Activated T-cell treated with anti-CD3 and anti-CD28 coated beads, Interleukin-2, amount 50 U/mL, for 4 hours (primary cell): ENCODE results near the gene SMIM44. TPM values are rescaled to one million over a fixed set of nuclear protein-coding genes. Genes with fewer than 3 reads are reported as not detected.
A peak's percentile ranks its signal among the peaks of the same experiment; 100 is the strongest.
"Not testable (repeated sequence)": the region's sequence is repeated elsewhere in the genome, so short reads cannot be mapped to it uniquely, and the experiment has no call there.

ENCODE experiments used
- ATAC-seq, 2 donors: fragments of 200-7000 bp; cut with Tn5 transposase; one replicate each; pipeline ENCODE4 v1.10.0; 2021
- DNase-seq: peaks from one replicate; pipeline ENCODE4 v3.0.0-alpha.2; 2020
- H3K27me3 Mint-ChIP-seq: one replicate; pipeline ENCODE4 v1.8.0; 2021; ENCODE audit warnings: low read depth, mixed read lengths
- H3K36me3 Mint-ChIP-seq: one replicate; pipeline ENCODE4 v1.8.0; 2022; ENCODE audit warnings: mixed read lengths; ENCODE audit not compliant: insufficient read depth
- H3K4me1 Mint-ChIP-seq: one replicate; pipeline ENCODE4 v1.8.0; 2021; ENCODE audit warnings: low read depth, mixed read lengths
- H3K4me3 Mint-ChIP-seq: one replicate; pipeline ENCODE4 v1.8.0; 2021; ENCODE audit warnings: mild to moderate bottlenecking, moderate library complexity, mixed read lengths
- H3K9me3 Mint-ChIP-seq: one replicate; pipeline ENCODE4 v1.8.0; 2021; ENCODE audit warnings: mixed read lengths
- total RNA-seq, 3 donors: library from RNA; stranded (reverse); gene quantifications; one replicate each; pipeline ENCODE4 v1.2.1, GENCODE V29; 2021

Gene SMIM44
- total RNA-seq, 3 donors from 2014 or later, result not detected

DNA sequence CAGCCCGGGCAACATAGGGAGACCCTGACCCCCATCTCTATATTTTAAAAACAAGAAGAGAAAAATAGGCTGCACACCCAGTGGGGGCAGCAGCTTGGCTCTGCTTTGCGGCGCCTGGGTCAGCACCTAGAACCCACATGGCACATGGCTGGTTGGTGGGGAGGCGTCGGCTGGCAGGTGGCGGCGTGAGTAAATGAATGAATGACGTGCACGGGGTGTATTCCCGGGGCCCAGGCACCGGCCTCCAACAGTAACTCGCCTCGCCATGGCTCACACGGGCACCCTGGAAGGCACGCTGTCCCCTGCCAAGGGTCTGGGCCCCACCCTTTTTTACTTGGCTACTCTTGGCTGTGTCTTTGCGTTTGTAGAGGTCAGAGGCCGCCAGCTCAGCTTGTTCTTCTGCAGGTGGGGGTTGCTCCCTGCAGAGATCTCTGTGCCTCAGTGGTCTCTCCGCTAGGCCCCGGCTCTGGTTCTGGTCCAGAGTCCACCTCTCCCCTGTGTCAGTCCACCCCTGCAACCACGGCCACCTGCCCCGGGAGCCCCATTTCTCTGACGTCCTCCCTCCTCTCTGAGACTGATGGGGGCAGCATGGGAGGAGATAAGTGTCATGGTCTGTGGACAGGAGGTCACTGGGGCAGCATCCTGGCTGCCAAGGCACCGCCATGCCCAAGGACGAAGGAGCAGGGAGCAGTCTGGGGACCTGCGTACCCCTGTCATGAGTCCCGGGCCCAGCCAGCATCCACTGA lies 28.4 kb upstream of the SMIM44 start:
- peaks cover 11% of the 10 kb centered on the region for H3K36me3 Mint-ChIP-seq
- H3K4me3 Mint-ChIP-seq, result no peak overlapping the region
- no peaks in the 10 kb centered on the region for H3K9me3 Mint-ChIP-seq
- no peaks in the 10 kb centered on the region for H3K27me3 Mint-ChIP-seq
- peaks cover 64% of the 10 kb centered on the region for H3K4me1 Mint-ChIP-seq
- no peak for DNase-seq
- ATAC-seq, result no peak

DNA sequence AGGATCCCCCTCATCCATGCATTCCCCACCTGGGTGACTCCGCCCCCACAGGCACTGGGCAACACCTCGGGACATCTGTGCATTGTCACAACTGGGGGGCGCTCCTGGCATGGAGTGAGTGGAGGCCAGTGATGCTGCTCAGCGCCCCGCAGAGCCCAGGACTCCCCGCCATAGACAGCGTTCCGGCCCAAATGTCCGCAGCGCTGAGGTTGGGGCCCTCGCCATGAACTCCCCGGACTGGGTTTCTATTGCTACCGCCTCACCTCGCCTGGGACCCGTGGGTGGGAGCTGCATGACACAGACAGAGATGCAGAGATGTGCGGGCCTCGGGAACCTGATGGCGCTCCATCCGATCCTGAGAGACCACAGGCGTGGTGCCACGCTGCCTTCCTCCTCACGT lies 27.5 kb upstream of the SMIM44 start:
- Mint-ChIP-seq H3K36me3 (peaks cover 11% of the 10 kb centered on the region), H3K27me3 (no peaks in the 10 kb centered on the region), H3K4me1 (peaks cover 57% of the 10 kb centered on the region), H3K4me3 (no peak overlapping the region), H3K9me3 (no peaks in the 10 kb centered on the region)
- ATAC-seq, result no peak
- no peak for DNase-seq

DNA sequence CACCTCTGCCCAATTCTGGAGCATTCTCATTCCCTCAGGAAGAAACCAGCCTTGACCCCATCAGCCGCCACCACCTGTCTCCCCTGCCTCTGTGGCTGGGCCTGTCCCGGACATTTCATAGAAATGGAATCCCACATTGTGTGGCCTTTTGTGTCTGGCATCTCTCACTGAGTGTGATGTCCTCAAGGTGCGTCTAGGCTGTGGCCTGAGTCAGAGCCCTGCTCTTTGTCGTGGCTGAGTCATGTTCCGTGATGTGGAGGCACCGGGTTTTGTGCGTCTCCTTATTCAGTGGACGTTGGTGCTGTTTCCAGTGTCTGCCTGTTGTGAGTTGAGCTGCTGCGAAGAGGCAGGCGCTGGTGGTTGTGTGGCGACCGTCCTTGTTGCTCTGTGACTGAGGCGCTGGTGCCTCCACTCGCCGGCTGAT lies 26.3 kb upstream of the SMIM44 start:
- Mint-ChIP-seq H3K27me3 (no peaks in the 10 kb centered on the region), H3K4me1 (peaks cover 57% of the 10 kb centered on the region), H3K36me3 (peaks cover 11% of the 10 kb centered on the region), H3K9me3 (no peaks in the 10 kb centered on the region), H3K4me3 (peak overlapping the region; percentile 61)
- no peak for DNase-seq
- ATAC-seq, result no peak

DNA sequence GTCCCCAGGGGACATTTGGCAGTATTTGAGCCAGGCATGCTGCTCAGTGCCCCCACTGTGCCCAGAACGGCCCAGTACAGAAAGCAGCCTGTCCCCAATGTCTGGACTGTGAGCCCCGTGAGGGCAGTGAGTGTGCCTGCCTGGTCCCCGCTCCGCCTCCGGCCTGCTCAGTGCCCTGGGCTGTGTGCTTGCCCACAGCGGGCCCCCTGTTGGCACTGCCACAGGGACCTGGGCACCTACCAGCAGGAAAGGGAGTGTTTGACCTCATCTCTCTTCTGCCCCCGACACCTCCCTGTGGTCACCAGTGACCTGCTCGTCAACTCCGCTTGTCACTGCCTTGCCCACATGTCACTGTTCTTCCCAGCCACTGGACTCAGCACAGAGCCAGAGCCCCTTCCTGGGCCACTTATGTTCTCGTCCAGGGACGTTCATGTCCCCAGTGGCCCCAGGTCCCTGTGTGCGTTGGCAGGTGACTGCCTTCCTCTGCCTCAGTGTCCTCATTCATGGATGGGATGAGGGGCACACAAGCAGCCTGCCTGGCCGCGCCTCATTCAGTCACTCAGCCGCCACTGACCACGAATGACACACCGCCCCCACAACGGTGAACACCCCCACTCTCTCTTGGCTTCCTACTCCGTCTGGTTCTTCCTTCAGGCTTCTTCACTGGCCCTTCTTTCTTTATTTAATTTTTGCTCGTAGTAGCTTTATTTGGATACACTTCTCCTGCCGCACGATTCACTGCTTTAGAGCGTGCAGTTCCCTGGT lies 25.7 kb upstream of the SMIM44 start:
- Mint-ChIP-seq H3K4me1 (peaks cover 53% of the 10 kb centered on the region), H3K27me3 (no peaks in the 10 kb centered on the region), H3K36me3 (peaks cover 11% of the 10 kb centered on the region), H3K4me3 (peak overlapping the region; percentile 61), H3K9me3 (no peaks in the 10 kb centered on the region)
- ATAC-seq (no peak), DNase-seq (no peak)

DNA sequence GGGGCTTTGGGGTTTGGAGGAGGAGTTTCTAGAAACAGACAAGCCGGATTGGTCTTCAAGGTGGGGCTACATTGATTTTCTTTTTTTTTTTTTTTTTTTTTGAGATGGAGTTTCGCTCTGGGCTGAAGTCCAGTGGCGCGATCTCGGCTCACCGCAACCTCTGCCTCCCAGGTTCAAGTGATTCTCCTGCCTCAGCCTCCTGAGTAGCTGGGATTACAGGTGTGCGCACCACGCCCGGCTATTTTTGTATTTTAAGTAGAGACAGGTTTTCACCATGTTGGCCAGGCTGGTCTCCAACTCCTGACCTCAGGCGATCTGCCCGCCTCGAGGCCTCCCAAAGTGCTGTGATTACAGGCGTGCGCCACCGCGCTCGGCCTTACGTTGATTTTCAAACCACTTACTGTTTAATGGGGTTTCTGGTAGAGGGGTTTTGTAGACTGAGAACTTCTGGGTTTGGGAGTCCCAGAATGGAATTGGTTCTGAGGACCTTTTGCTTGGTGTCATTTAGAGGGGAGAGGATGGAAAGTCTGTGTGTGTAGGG lies 24.9 kb upstream of the SMIM44 start:
- not testable (repeated sequence) for DNase-seq, H3K27me3 Mint-ChIP-seq, H3K9me3 Mint-ChIP-seq, ATAC-seq
- Mint-ChIP-seq H3K4me1 (peaks cover 50% of the 10 kb centered on the region), H3K4me3 (peak overlapping the region; percentile 63), H3K36me3 (peaks cover 11% of the 10 kb centered on the region)

DNA sequence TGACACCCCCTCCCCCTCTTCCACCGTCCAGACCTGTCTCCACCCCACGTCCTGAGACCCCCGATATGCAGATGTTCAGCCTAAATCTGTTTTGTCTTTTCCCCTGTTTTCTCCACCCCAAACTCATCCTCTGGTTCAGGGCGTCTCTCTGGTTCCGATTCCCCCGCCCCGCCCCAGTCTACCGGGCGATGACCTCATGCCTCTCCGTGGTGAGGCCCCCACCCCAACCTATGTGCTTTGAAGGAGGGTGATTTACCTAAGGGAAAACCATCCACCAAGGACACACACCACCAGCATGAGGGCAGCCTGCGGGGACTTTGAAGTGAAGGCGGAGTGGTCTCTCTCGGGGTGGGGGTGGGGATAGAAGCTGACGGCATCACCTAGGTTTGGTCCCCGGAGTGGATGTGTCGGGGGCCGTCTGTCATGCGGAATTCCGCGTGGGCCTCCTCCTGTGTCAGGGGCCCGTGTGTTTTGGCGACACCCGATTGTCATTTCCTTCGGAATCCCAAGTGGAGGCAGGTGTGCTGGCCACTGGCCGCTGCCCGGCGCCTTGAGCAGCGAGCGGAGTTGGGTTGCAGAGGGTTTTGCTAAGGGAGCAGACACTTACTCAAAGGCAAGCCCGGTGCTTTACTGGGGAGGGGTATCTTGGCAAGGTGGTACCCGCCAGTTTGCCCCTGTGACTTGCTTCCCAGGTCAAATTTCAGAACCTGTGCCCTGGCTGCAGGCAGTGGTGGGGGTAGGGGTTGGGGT lies 24.3 kb upstream of the SMIM44 start:
- Mint-ChIP-seq H3K27me3 (no peaks in the 10 kb centered on the region), H3K4me1 (peaks cover 50% of the 10 kb centered on the region), H3K4me3 (peak overlapping the region; percentile 90), H3K9me3 (no peaks in the 10 kb centered on the region), H3K36me3 (peaks cover 11% of the 10 kb centered on the region)
- DNase-seq, result peak; percentile 48
- no peak for ATAC-seq

DNA sequence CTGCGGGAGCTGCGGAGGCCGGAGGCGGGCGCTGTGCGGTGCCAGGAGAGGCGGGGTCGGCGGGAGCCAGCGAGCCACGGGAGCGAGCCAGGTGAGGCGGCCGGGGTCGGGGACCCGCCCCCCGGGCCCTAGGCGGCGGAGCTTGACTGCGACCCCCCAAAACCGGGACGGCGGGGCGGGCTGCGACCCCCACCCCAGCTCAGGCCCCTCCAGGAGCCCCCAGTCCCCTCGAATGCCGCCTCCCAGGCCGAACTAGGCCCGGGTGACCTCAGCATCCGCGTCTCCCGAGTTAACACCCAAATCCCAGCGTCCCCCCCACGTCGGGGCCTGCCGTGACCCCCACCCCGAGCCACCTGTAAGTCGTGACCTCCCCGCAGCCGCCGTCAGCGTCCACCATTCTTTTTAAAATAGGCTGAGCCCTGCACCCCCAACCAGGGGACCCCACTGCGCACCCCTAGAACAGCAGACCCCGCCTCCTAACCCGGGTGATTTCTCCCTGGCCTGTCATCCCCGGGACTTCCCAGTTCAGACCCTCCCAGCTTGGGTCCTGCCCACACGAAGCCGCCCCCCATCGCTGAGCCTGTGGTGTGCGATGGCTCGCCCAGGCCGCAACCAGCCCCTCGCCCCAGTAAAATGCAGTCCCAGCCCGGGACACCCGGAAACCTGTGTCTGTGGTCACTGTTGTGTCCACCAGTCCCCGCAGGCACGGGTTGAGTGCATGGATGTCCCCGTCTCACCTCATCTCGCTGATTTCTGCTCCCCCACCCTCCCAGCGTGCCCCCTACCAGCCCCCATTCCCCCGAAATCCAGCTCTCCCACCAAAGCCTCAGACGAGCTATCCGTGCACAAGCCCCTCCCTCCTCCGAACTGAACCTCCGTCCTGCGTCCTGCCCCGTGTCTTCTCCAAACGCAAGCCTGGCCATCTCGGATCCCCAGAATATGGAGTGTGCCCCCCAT lies 23.4 kb upstream of the SMIM44 start:
- peaks cover 11% of the 10 kb centered on the region for H3K36me3 Mint-ChIP-seq
- H3K4me1 Mint-ChIP-seq, result peaks cover 47% of the 10 kb centered on the region
- H3K27me3 Mint-ChIP-seq, result no peaks in the 10 kb centered on the region
- H3K9me3 Mint-ChIP-seq, result no peaks in the 10 kb centered on the region
- peak; percentile 9 to 15 for ATAC-seq
- no peak for DNase-seq
- peak overlapping the region; percentile 90 for H3K4me3 Mint-ChIP-seq

DNA sequence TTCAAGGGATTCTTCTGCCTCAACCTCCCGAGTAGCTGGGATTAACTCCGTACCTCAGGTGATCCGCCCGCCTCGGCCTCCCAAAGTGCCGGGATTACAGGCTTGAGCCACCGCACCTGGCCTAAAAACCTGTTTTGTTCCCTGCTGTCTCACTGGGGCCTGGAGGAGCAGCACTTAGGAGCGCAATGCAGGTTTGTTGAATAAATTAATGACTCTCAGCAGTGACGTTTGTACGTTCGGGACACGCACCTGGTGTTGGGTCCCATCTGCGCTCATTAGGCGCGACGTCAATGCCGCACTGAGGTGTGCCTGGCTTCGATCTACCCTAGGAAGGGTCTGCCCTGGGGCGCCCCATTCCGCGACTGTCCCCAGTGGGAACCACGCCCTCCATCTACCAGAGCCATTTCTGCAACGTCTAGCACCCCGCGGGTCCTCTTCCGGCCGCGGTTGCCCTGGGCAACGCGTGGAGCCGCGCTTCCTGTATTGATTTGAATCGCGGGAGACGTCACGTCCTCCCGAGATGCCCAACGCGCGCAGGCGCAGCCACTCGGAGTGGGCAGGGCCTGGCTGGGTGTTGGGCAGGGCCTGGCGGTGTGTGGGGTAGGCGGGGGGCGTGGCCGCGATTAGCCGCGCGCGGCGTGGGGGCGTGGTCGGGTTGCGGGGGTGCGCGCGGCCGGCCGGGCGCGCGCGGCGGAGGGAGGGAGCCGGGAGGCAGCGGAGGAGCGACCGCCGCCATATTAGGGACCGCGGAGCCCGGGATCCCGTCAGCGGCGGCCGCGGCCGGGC lies 22.6 kb upstream of the SMIM44 start, which contains the start of gene FZR1:
FZR1 (plus strand) TSS at position 714 of the 786 bp plus-strand sequence. CDS start 16,679 bp downstream, outside the sequence.
- no peaks in the 10 kb centered on the region for H3K9me3 Mint-ChIP-seq
- peak within 1 kb of the TSS; percentile 90 for H3K4me3 Mint-ChIP-seq
- DNase-seq (peak; percentile 99), ATAC-seq (peak; percentile 93)
- H3K4me1 Mint-ChIP-seq, result peaks cover 45% of the 10 kb centered on the region
- H3K36me3 Mint-ChIP-seq, result peaks cover 11% of the 10 kb centered on the region
- no peaks in the 10 kb centered on the region for H3K27me3 Mint-ChIP-seq

DNA sequence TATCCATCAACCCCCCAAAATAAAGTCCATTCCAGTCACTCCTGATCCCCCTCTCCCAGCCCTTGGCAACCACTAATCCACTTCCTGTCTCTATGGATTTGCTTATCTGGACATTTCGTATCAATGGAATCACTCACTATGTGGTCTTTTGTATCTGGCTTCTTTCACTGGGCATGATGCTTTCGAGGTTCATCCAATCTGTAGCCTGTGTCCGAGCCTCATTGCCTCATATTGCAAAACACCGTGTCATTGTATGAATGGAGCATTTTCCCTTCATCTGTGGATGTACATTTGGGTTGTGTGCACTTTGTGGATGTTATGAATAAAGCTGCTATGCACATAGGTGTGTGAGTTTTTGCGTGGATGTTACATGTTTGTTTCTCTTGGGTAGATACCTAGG lies 21.5 kb upstream of the SMIM44 start:
- DNase-seq, result no peak
- no peak for ATAC-seq
- H3K9me3 Mint-ChIP-seq, result no peaks in the 10 kb centered on the region
- peaks cover 10% of the 10 kb centered on the region for H3K36me3 Mint-ChIP-seq
- H3K27me3 Mint-ChIP-seq, result no peaks in the 10 kb centered on the region
- peaks cover 43% of the 10 kb centered on the region for H3K4me1 Mint-ChIP-seq
- H3K4me3 Mint-ChIP-seq, result peak overlapping the region; percentile 83

DNA sequence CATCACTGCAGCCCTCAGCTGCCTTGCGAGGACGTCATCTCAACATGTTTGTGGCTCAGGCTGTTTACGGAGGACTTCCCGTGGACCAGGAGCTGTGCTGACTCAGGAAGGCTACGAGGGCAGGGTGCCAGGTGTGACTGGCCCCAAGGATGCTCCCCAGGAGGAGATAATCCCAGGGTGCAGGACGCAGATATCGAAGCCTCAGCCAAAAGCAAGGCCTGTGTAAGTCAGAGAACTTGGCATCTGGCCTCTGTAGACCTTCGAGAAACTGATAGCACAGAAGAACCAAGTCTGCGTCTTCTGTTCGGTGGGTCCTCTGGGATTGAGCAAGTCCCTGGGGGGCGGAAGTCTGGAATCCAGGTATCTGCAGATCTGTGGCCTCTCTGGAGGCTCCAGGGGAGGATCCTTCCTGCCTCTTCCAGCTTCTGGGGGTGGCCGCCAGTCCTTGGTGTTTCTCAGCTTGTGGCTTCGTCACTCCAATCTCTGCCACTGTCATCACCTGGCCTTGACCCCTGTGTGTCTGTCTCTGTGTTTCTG lies 19.9 kb upstream of the SMIM44 start:
- DNase-seq (no peak), ATAC-seq (no peak)
- no peak overlapping the region for H3K4me3 Mint-ChIP-seq
- no peaks in the 10 kb centered on the region for H3K9me3 Mint-ChIP-seq
- peaks cover 34% of the 10 kb centered on the region for H3K4me1 Mint-ChIP-seq
- peaks cover 1% of the 10 kb centered on the region for H3K36me3 Mint-ChIP-seq
- no peaks in the 10 kb centered on the region for H3K27me3 Mint-ChIP-seq

DNA sequence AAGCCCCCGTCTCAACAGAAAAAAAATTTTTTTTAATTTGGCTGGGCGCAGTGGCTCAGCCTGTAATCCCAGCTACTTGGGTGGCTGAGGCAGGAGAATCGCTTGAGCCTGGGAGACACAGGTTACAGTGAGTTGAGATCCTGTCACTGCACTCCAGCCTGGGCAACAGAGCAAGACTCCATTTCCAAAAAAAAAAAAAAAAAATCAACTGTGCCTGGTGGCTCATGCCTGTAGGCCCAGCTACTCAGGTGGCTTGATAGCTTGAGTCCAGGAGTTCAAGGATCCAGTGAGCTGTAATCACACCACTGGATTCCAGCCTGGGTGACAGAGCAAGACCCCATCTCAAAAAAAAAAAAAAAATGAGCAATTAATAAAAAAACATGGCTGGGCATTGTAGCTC lies 18.5 kb upstream of the SMIM44 start:
- peaks cover 9% of the 10 kb centered on the region for H3K36me3 Mint-ChIP-seq
- ATAC-seq (no peak), DNase-seq (no peak)
- H3K4me3 Mint-ChIP-seq, result no peak overlapping the region
- H3K4me1 Mint-ChIP-seq, result peaks cover 29% of the 10 kb centered on the region
- no peaks in the 10 kb centered on the region for H3K27me3 Mint-ChIP-seq
- H3K9me3 Mint-ChIP-seq, result no peaks in the 10 kb centered on the region

DNA sequence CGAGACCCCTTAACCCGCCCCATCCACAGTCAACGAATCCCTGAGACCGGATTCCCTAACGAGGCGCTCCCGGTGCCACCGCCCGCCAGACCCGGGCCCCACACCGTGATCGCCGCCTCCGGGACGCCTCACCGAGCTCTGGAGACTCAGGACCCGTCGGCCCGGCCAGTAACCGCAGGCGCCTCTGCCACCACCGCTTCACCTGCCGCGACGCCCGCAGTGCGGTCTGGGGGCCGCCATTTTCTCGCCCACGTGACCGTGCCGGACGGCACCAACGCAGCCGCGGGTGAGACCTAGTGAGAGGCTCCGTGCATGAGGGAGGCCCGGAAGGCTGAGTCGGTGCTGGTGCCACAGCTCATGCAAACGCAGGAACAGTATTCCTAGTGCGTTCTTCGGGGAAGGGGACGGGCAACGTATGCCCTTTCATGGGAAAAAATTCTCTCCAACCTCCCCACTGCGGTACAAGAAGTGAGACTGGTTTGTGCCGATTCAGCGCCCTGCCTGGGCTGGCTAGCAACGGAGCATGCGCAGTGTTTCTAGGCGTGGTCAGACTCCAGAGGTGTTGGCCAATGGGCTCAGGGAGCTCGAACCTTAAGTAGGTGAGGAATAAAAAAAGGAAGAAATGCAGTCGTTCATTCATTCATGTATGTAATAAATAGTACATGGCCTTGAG lies 17.3 kb upstream of the SMIM44 start, which contains the start of gene DOHH:
DOHH (minus strand) TSS at position 246 of the 673 bp plus-strand sequence. CDS start 3,860 bp downstream, outside the sequence.
- H3K4me3 Mint-ChIP-seq, result peak within 1 kb of the TSS; percentile 94
- no peaks in the 10 kb centered on the region for H3K27me3 Mint-ChIP-seq
- no peaks in the 10 kb centered on the region for H3K9me3 Mint-ChIP-seq
- peaks cover 13% of the 10 kb centered on the region for H3K36me3 Mint-ChIP-seq
- ATAC-seq (peak; percentile 91 to 95), DNase-seq (peak; percentile 93)
- H3K4me1 Mint-ChIP-seq, result peaks cover 26% of the 10 kb centered on the region
